Measurements from ENCODE around the gene EGF.

EGF gene

DNA sequence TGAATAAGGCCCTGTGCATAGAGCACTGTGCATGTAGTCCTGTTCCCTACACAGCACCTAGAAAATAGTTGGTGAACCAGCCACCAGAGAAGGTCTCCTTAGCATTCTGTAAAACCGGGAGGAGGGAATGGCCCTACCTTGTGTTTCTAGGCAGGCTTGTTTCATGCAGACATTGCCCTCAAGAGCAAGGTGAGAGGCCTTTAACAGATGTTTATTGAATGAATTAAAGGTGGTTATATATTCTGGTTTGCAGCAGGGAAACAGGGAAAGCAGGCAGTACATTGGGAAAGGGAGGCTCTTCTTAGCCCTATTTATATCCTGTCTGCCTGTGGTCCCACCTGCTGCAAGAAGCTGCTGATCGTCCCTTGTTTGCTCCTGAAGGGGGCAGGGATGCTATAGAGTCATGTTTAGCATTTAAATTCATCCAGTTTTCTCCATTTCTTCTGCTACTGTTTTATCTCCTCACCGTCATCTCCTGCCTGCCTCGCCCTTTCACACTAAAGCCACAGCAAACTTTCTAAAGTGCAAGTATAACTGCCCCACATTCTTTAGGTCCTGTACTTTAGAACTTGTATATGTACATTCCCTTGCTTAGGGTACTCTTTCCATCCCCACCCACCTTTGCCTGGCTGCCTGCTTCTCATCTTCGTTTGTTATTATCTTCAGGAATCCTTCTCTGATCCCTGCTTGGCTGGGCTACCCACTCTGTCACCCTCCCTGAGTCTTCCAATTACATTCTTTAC, 60.3 kb downstream of the EGF start:
- TF ChIP-seq, protein P1, sequence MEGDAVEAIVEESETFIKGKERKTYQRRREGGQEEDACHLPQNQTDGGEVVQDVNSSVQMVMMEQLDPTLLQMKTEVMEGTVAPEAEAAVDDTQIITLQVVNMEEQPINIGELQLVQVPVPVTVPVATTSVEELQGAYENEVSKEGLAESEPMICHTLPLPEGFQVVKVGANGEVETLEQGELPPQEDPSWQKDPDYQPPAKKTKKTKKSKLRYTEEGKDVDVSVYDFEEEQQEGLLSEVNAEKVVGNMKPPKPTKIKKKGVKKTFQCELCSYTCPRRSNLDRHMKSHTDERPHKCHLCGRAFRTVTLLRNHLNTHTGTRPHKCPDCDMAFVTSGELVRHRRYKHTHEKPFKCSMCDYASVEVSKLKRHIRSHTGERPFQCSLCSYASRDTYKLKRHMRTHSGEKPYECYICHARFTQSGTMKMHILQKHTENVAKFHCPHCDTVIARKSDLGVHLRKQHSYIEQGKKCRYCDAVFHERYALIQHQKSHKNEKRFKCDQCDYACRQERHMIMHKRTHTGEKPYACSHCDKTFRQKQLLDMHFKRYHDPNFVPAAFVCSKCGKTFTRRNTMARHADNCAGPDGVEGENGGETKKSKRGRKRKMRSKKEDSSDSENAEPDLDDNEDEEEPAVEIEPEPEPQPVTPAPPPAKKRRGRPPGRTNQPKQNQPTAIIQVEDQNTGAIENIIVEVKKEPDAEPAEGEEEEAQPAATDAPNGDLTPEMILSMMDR (conservative IDR thresholded peaks at IDR 0.05; ENCODE audit: low read length): no peak
- DNase-seq (ENCODE audit: low read depth): no peak

GRCh38 chr4:109973529-109973905, 60.8 kb downstream of the EGF start:
- no peak overlapping the region for H3K4me3 ChIP-seq (ENCODE audit: low read length)
- TF ChIP-seq, protein P1 (conservative IDR thresholded peaks at IDR 0.05; ENCODE audit: low read length): no peak
- DNase-seq (ENCODE audit: low read depth): no peak

More for the DNA sequence above, 60.3 kb downstream of the EGF start:
- H3K4me3 ChIP-seq (ENCODE audit: low read length): no peak overlapping the region

- no peak for DNase-seq (ENCODE audit: low read depth)
- TF ChIP-seq, protein P1 (conservative IDR thresholded peaks at IDR 0.05; ENCODE audit: low read length): no peak
- no peak overlapping the region for H3K4me3 ChIP-seq (ENCODE audit: low read length)
Observed at GRCh38 chr4:109976189-109976588, 63.5 kb downstream of the EGF start.

DNA sequence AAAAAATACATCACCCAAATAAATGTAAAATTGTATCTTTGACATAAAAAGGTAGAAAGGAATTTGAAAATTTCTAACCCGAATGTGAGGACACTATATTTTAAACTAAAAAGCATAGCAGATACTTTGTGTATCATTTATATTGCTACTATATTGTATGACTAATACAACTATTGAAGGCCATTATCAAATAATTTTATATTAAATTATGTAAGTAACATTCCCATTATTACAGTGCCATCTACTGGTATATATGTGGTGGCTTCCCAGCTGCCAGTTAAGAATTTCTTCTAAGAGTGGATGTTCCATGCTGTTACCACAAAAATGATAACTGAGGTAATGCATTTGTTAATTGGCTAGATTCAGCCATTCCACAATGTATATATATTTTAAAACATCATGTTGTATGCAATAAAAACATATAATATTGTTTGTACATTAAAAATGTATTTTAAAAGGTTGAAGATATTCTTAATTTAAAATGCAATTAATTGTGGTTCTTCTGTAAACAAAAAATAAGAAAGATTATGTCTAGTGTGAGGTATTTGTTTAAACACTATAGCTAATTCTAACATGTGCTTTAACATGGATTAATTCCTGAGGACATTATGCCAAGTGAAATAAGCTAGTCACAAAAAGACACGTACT, 65.3 kb downstream of the EGF start:
- TF ChIP-seq, protein P1 (conservative IDR thresholded peaks at IDR 0.05; ENCODE audit: low read length): peak; percentile 69
- DNase-seq (ENCODE audit: low read depth): peak; percentile 58
- H3K4me3 ChIP-seq (ENCODE audit: low read length): no peak overlapping the region

GRCh38 chr4:109978704-109979454, 66.2 kb downstream of the EGF start:
- TF ChIP-seq, protein P1 (conservative IDR thresholded peaks at IDR 0.05; ENCODE audit: low read length): no peak
- no peak overlapping the region for H3K4me3 ChIP-seq (ENCODE audit: low read length)
- DNase-seq (ENCODE audit: low read depth): no peak

DNA sequence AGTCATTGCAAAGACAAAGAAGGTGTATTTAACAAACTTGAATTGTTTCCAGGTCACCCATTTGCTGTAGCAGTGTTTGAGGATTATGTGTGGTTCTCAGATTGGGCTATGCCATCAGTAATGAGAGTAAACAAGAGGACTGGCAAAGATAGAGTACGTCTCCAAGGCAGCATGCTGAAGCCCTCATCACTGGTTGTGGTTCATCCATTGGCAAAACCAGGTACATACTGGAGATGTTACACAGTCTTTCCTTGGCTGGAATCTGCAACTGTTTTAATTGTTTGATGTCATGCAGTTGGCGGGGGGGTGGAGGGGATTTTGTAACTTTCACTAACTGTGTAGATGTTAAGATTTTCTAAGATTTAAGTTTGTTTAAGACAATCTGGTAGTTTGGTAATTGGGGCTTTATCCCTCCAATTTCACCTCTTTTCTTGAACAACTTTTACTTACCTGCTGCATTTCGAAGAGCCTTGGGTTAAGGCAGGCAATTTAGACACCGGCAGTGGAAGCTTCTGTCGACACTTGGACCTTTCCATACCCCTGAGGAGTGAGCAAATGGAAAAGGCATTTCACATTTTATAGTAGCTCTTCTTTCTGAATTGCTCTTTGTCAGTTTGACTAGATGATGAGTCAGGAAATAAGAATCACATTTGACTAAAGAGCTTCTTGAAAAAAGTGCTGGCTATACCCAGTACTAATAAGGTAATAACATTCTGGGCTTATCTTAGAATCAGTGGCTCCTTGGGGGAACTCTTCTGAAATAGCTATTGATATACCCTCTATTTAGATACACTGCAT, 67.4 kb downstream of the EGF start:
- no peak overlapping the region for H3K4me3 ChIP-seq (ENCODE audit: low read length)
- peak; percentile 71 for DNase-seq (ENCODE audit: low read depth)
- TF ChIP-seq, protein P1 (conservative IDR thresholded peaks at IDR 0.05; ENCODE audit: low read length): no peak
